Activated T-cell treated with anti-CD3 and anti-CD28 coated beads for 24 hours (primary cell): Measurements from ENCODE around the gene NECTIN3.

Experiments used
- DNase-seq: peaks from one replicate; pipeline ENCODE4 v3.0.0-alpha.2; 2020; ENCODE audit warnings: low read depth

Gene NECTIN3

DNA sequence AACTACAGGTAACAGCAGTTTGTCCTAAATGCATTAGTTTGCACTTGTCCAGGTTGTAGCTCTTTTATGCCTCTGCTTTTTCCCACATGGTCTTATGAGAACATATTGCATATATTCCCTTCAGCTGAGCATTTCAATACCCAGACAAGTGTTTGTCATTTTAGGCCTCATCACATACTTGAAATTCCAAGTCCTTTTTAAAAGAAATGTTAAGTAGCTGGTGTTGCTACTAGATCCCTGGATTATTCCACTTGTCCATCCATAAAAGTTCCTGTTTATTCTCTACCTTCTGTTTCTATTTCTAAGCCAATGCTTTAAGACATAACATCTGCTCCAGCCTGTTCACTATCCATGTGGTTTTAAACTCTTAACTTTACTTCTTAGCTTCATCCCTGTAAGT, 128.4 kb downstream of the NECTIN3 start:
- no peak for DNase-seq

DNA sequence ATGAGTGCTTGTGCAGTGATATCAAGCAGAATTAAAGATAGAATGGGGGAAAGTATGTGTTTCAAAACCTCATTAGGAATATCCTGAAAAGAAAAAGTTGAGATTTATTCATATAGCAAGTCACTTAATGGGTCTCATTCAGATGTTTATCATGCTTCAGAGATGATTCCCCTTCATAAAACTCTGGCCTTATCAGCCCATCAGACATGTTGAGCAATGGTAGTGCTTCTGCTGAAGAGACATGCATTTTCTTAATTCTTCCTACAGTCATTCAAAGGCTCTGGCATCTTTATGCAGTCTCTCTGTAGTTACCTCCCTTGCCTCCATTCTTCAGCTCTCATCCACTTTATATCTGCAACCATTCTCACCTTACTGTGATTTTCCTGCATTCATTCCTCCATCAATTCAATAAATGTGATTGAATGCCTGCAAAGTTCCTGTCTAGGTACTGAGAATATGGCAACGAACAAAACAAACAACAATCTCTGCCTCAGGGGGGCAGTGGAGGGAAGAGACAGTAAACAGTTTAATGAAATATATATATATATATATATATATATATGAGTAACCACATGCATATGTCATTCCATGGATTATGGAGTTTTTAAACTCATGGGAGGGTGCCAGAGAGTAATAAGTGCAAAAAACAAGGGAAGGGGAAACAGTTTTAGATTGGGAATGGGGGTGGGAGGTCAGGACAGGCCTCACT, 138.5 kb downstream of the NECTIN3 start:
- no peak for DNase-seq

DNA sequence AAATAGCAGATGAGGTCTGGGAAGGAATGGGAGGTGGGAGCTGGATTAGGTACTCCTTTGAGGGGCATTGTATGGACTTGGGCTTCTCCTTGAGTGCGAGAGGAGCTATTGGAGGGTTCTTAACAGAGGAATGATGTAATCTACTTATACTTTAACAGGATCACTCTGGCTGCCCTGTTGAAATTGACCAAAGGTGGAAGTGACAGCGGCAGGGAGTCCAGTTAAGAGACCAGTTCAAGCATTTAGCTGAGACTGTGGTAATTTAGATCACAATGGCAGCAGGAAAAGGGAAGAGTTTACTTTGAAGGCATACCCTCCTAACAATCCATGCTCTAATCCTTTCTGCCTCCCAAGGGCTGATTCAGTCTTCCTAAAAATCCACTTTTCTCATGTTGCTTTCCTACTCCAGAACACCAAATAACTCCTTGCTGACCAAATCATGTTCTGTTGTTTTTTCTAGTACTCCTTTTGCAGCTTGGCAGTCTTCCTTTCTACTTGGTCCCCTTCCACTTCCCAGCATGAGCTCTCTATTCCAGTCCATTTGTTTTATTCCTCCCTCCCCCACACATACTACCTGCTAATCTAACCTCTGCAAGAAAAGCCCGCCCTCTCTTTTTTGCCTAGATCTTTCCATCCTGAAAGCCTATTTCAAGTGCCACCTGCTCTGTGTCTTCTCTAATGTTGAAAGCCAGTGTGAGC, 139.4 kb downstream of the NECTIN3 start:
- DNase-seq, result no peak

DNA sequence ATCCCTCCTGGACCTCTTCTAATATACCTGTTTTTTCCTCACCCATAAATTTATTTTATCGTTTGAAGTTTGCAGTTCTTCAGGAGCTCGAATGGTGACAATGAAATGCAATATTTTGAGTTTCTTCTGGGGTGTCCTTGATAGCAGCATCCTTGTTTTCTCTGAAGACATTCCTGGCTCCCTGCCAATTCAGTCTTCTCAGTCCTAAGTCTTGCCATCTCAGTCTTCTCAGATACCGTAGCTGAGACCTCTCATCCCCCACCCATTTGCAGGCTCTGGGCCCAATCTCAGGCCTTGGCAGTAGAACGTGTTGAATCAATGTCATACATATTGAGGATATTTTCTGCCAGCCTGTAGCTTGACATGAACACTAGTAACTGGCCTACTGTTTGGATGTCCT, 140.9 kb downstream of the NECTIN3 start:
- no peak for DNase-seq

DNA sequence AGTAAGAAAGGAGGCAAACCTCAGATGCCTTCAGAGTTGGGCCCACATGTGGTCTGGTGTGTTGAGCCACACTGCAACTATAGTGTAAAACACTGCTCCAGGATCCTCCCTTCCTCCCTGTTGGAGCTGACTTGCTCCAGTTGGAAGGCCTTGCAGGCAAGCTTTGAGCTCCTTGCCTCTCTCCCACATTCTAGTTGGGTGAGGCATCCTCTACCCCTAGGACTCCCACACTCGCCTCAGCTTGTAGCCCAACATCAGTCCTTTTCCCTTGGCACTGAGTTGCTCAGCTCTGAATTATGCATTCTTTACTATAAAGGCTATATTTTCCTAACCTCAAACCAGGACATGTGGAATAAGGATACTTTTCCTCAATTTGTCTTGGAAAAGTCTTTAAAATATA, 143.9 kb downstream of the NECTIN3 start:
- DNase-seq, result no peak

DNA sequence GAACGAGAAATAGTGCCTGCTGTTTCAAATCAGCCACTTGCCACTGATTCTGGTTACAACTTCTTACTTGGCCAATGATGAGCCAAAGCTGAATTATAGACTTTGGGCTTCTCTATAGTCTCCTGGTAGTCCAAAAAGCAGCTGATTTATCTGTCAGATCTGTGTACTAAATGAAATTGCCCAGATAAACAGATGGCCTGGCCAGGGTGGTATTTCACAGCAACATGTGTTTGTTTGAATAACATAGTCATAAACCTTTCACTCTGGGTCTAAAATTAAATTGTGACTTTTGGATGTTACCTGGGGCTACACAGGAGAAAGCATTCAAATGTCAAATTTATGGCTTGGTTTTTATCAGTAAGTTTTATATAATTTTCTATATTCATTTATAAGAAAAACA, 147.0 kb downstream of the NECTIN3 start:
- no peak for DNase-seq

DNA sequence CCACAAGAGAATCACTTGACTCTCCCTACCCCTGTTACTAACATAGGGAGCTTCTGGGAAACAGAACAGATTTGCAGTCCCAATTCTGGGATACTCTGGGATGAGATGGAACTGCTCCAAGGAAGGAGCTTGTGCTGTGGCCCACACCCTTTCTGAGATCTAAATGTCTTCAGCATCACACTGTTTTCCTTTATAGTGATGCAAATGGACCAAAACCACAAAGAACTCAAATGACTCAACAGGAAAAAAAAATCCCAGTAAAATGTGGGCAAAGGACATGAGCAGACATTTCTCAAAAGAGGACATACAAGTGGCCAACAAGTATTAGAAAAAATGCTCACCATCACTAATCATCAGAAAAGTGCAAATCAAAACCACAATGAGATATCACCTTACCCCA, 155.6 kb downstream of the NECTIN3 start:
- no peak for DNase-seq

DNA sequence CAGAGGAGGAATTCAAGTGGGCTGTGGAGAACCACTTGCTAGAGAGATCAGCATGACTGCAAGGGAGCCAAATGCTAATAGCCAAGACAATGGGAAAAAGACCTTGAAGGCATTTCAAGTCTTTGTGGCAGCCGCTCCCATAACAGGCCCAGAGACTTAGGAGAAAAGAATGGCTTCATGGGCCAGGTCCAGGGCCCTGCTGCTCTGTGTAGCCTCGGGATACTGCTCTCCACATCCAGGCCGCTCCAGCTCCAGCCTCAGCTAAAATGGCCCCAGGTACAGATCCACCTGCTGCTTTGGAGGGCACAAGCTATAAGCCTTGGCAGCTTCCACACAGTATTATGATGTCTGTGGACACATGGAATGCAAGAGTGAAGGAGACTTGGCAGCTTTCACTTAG, 157.7 kb downstream of the NECTIN3 start:
- no peak for DNase-seq

DNA sequence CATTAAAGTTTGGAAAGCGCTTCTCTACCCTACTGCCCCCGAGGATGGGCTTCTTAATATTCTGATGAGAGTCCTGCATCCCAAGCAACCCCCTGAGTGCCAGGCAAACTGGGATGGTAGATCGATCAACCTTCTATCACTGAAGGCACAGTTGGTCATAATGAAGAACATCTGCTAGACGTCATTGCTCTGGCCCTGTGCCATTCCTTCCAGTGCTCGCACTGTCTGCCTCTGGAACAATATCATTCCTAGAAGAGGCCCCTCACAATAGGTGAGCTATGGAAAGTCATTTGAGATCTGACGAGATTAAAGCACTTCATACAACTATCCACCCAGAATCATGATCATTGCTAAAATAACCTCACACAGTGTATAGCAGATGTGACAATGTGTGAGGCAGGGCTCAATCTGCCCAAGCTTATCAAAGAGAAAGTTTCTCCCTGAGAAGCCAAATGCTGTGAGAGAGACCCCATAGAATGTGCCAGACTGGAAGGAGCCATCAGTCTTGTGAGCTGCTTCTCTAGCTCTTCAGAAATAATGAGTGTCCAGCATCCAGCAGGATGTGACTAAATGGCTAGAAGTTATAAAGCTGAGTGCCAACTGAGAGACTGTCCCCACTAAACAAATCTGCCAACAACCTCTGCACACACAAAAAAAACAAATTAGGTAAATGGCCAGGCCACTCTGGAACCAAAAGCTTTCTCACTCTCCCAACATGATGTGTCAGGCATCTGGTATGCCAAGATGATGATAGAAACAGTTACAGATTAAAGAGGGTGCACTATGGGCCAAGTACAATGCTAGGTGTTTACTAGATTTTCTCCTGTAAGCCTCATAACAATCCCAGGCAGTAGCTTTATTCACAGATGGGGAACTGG, 165.5 kb downstream of the NECTIN3 start:
- no peak for DNase-seq

DNA sequence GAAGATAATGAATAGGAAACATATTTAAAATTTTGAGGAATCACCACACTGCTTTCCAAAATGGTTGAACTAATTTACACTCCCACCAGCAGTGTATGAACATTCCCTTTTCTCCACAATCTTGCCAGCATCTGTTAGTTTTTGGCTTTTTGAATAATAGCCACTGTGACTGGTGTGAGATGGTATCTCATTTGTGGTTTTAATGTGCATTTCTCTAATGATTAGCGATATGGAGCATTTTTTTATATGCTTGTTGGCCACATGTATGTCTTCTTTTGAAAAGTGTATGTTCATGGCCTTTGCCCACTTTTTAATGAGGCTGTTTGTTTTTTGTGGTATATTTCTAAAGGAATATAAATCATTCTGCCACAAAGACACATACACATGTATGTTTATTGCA, 166.3 kb downstream of the NECTIN3 start:
- no peak for DNase-seq

DNA sequence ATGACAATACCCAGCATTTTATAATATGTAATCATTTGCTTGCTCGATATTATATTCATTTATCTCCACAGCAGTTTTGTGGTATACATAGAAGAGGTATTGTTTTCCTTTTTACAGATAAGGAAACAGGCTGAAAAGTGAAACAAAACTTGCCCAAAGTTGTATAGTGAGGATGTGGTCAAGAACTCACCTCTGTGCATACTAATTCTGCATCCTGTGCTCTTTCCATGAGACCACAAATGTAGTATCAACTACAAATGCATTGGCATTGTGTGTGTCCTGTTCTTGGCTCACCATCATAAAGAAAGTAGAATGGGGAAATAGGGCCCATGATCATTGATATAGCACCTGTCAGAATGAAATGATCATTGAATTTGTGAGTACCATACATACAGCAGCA, 167.3 kb downstream of the NECTIN3 start:
- DNase-seq, result no peak

DNA sequence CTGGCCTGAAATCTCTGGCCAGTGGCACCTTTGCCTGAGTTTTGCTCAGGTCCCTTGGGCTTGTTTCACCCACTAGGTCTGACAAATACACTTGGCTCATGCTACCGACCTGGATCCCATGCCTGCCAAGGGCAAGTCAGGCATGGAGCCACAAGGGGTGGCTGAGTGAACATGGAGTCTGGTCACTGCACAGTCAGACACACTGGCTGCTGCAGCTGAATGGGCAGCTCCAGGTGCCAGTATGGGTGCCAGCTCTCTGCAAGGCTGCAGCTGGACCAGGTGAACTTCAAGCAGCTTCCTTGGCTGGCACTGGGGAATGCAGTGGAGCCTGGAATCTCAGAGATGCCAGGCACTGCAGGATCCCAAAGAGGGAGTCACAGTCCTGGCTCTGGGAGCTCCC, 170.3 kb downstream of the NECTIN3 start:
- no peak for DNase-seq
